Cardiac muscle cell (in vitro differentiated cells and primary cell): ENCODE measurements around the gene RNF123. TPM values are rescaled to one million over a fixed set of nuclear protein-coding genes. Genes with fewer than 3 reads are reported as not detected.

Experiments
- DNase-seq, 2 donors: peaks; one replicate each; pipeline versions ENCODE4 v3.0.0 to v3.0.0-alpha.2; 2010 to 2017; ENCODE audit warnings: low read depth in 1 of 2, low spot score in 1 of 2
- H3K27ac ChIP-seq: fragments of 200-600 bp; sonication (generic); 2 replicates; pipeline ENCODE4 v1.5.1; 2016
- H3K27me3 ChIP-seq: fragments of 200-600 bp; sonication (generic); 2 replicates; pipeline ENCODE4 v1.6.0; 2016; ENCODE audit warnings: control low read depth
- H3K36me3 ChIP-seq: fragments of 200-600 bp; sonication (generic); 2 replicates; pipeline ENCODE4 v1.5.1; 2016; ENCODE audit warnings: control low read depth
- H3K4me1 ChIP-seq: fragments of 200-600 bp; sonication (generic); 2 replicates; pipeline ENCODE4 v1.8.1; 2017; ENCODE audit warnings: low read depth, mild to moderate bottlenecking, mixed run types
- H3K4me3 ChIP-seq: fragments of 200-600 bp; sonication (generic); 2 replicates; pipeline ENCODE4 v1.5.1; 2016; ENCODE audit warnings: mild to moderate bottlenecking
- H3K9me3 ChIP-seq: fragments of 200-600 bp; sonication (generic); 2 replicates; pipeline ENCODE4 v1.5.1; 2017; ENCODE audit warnings: low read depth, mild to moderate bottlenecking, control low read depth
- polyA plus RNA-seq: library from polyadenylated mRNA; unstranded; fragments of >200 nt; fragmentation: Nextera tagmentation; extraction: Ambion mirVana; gene quantifications from 2 replicates; pipeline ENCODE4 v1.2.1, GENCODE V29; 2016
- total RNA-seq: library from RNA; depleted of rRNA; stranded (reverse); fragments of >200 nt; gene quantifications from 2 replicates; pipeline ENCODE4 v1.2.3, GENCODE V29; 2016
- TF ChIP-seq, protein P1 (sequence below): IDR thresholded peaks from 2 replicates; pipeline ENCODE4 v1.5.1; 2012; ENCODE audit warnings: low read depth, mild to moderate bottlenecking, low read length

RNF123 gene
- total and polyA plus RNA-seq, 2 experiments from 2014 or later = 41.7 to 42.3 TPM

DNA sequence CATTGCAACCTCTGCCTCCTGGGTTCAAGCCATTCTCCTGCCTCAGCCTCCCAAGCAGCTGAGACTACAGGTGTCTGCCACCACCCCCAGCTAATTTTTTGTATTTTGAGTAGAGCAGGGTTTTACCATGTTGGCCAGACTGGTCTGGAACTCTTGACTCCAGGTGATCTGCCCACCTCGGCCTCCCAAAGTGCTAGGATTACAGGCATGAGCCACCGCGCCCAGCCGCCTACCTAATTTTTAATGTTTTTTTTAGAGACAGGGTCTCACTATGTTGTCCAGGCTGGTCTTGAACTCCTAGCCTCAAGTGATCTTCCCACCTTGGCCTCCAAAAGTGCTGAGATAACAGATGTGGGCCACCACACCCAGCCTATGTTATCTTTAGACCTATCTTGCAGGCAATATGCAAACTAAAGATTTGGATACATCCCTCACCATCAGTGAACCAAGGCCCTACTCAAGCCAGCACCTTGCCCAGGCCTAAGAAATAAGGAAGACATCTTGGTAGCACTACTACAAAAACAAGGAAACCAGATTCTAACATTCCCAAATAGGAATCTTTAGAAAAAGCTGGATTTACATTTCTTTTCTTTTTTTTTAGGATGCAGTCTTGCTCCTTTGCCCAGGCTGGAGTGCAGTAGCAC, 40.7 kb downstream of the RNF123 start:
- peaks cover 26% of the 10 kb centered on the region for H3K36me3 ChIP-seq
- DNase-seq = no peak
- H3K4me3 ChIP-seq = no peak overlapping the region
- H3K9me3 ChIP-seq = no peaks in the 10 kb centered on the region
- no peak overlapping the region for H3K27ac ChIP-seq
- H3K4me1 ChIP-seq = no peaks in the 10 kb centered on the region
- H3K27me3 ChIP-seq = no peaks in the 10 kb centered on the region
- TF ChIP-seq, protein P1, sequence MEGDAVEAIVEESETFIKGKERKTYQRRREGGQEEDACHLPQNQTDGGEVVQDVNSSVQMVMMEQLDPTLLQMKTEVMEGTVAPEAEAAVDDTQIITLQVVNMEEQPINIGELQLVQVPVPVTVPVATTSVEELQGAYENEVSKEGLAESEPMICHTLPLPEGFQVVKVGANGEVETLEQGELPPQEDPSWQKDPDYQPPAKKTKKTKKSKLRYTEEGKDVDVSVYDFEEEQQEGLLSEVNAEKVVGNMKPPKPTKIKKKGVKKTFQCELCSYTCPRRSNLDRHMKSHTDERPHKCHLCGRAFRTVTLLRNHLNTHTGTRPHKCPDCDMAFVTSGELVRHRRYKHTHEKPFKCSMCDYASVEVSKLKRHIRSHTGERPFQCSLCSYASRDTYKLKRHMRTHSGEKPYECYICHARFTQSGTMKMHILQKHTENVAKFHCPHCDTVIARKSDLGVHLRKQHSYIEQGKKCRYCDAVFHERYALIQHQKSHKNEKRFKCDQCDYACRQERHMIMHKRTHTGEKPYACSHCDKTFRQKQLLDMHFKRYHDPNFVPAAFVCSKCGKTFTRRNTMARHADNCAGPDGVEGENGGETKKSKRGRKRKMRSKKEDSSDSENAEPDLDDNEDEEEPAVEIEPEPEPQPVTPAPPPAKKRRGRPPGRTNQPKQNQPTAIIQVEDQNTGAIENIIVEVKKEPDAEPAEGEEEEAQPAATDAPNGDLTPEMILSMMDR = no peak

DNA sequence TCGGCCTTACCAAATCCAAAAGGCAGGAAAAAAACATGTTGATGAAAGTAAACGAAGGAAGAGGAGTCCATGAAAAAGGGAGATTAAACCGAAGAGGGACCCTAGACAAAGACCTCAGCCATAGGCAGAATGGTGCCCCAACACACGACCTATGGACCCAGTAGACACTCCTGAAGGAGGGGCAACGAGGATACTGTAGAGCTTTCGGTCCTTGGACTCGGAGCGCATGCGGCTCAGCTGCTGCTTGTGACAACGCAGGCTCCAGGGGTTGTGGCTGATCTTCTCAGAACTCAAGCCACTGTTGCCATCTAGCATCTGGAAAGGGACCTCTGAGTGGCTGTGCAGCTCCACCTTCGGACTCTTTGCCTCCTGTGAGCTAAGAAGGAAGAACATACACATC, 43.2 kb downstream of the RNF123 start:
- H3K36me3 ChIP-seq = peaks cover 32% of the 10 kb centered on the region

DNA sequence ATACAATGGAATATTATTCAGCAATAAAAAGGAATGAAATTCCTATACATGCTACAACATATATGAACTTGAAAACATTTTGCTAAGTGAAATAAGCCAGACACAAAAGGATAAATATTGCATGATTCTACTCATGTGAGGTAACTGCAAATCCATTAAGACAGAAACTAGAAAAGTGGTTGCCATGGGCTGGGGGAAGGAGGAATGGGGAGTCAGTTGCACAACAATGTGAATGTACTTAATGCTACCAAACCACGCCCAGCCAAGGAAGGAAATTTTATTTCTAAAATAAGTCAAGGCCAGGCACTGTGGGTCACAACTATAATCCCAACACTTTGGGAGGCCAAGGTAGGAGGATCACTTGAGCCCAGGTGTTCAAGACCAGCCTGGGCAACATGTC, 44.2 kb downstream of the RNF123 start:
- TF ChIP-seq, protein P1 = no peak
- no peak for DNase-seq
- Histone ChIP-seq H3K36me3 (peaks cover 32% of the 10 kb centered on the region), H3K27me3 (no peaks in the 10 kb centered on the region), H3K4me3 (no peak overlapping the region), H3K4me1 (no peaks in the 10 kb centered on the region), H3K9me3 (no peaks in the 10 kb centered on the region), H3K27ac (no peak overlapping the region)

More for the DNA sequence above, 43.2 kb downstream of the RNF123 start:
- TF ChIP-seq, protein P1 = no peak
- no peaks in the 10 kb centered on the region for H3K27me3 ChIP-seq
- H3K9me3 ChIP-seq = no peaks in the 10 kb centered on the region
- no peak overlapping the region for H3K4me3 ChIP-seq
- no peak overlapping the region for H3K27ac ChIP-seq
- DNase-seq = no peak
- H3K4me1 ChIP-seq = no peaks in the 10 kb centered on the region

DNA sequence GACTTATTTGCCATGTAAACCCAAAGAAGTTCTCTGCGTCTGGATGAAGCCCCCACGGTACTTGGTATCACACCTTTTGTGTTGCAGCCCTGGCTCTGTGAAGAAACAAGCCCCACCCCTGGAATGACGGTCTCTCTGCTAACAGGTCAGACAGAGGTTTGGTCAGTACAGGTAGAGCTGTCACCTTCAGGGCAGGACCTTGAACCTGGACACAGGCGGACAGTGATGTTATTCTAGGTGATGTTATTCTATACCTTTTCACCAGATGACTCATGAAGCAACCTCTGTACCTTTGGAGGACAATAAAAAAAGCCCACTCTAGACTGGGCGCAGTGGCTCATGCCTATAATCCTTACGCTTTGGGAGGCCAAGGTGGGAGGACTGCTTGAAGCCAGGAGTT, 45.4 kb downstream of the RNF123 start:
- no peaks in the 10 kb centered on the region for H3K4me1 ChIP-seq
- no peaks in the 10 kb centered on the region for H3K9me3 ChIP-seq
- TF ChIP-seq, protein P1 = no peak
- no peaks in the 10 kb centered on the region for H3K27me3 ChIP-seq
- peaks cover 32% of the 10 kb centered on the region for H3K36me3 ChIP-seq
- DNase-seq = no peak
- H3K27ac ChIP-seq = no peak overlapping the region
- no peak overlapping the region for H3K4me3 ChIP-seq

DNA sequence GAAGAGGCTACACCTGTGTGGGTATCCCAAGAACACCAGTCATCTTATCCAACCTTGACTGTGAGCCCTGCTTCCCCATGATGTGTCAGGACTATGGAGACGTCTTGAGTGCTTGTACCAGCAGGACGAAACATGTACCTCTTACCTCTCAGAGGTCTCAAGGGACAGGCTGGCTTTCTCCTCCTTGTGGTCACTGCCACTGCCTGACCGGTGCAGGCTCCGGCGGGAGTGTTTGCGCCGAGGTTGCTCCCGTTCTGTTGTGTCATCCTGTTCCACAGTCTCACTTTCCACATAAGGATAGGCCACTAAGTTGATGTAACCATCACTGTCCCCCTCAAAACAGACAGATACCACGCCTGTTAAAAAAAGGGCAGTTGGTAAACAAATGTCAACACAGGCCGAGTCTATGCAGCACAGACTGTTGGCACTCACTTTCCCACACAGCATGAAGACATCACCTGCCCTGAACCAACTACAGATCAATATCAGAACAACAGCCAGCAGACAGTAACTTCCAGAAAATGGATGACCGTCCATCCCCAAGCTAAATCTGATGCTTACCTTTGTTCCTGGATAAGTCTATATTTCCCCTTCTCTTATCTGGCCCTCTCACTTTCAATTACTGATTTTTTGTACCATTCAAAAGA, 48.8 kb downstream of the RNF123 start:
- no peaks in the 10 kb centered on the region for H3K27me3 ChIP-seq
- no peaks in the 10 kb centered on the region for H3K9me3 ChIP-seq
- no peak overlapping the region for H3K4me3 ChIP-seq
- no peak overlapping the region for H3K27ac ChIP-seq
- no peaks in the 10 kb centered on the region for H3K4me1 ChIP-seq
- TF ChIP-seq, protein P1 = no peak
- H3K36me3 ChIP-seq = peaks cover 18% of the 10 kb centered on the region
- no peak for DNase-seq
